Neutrophil (primary cell): ENCODE data around the gene NTN1.

Experiments
- H3K27ac ChIP-seq: fragments of 200-600 bp; sonication (generic); 2 replicates; pipeline ENCODE4 v1.5.1; 2016; ENCODE audit warnings: mild to moderate bottlenecking, moderate library complexity
- H3K27me3 ChIP-seq: fragments of 200-600 bp; sonication (generic); 2 replicates; pipeline ENCODE4 v1.6.0; 2016; ENCODE audit warnings: mild to moderate bottlenecking
- H3K36me3 ChIP-seq: fragments of 200-600 bp; sonication (generic); 2 replicates; pipeline ENCODE4 v1.5.1; 2017
- H3K4me1 ChIP-seq, 2 experiments: fragments of 200-600 bp in 1 of 2; sonication (generic) in 1 of 2; 1 replicate in 1 of 2; 2 replicates in 1 of 2; pipeline versions ENCODE4 v1.5.1 to v1.6.1; 2013 to 2016; ENCODE audit warnings: low read depth in 1 of 2, low read length in 1 of 2, mild to moderate bottlenecking in 1 of 2, moderate library complexity in 1 of 2; ENCODE audit not compliant: control insufficient read depth in 1 of 2, insufficient read depth in 1 of 2
- H3K4me3 ChIP-seq, 2 experiments: fragments of 200-600 bp in 1 of 2; sonication (generic) in 1 of 2; 1 replicate in 1 of 2; 2 replicates in 1 of 2; pipeline ENCODE4 v1.5.1; 2013 to 2016; ENCODE audit warnings: low read depth in 1 of 2, low read length in 1 of 2, mild to moderate bottlenecking in 1 of 2, moderate library complexity in 1 of 2
- H3K9me3 ChIP-seq: fragments of 200-600 bp; sonication (generic); 2 replicates; pipeline ENCODE4 v1.5.1; 2016
- CTCF ChIP-seq: fragments of 200-600 bp; sonication (generic); IDR thresholded peaks from 2 replicates; pipeline ENCODE4 v1.5.1; 2016; ENCODE audit warnings: antibody characterized with exemption

Gene NTN1

GRCh38 chr17:8997994-8998628 is 23.2 kb upstream of the NTN1 start:
- no peaks in the 10 kb centered on the region for H3K36me3 ChIP-seq
- TF ChIP-seq CTCF: peak; percentile 96
- H3K4me1 ChIP-seq: peaks cover 0 to 15% of the 10 kb centered on the region in 2 experiments
- no peak overlapping the region for H3K4me3 ChIP-seq
- no peaks in the 10 kb centered on the region for H3K9me3 ChIP-seq
- peaks cover 49% of the 10 kb centered on the region for H3K27me3 ChIP-seq
- no peak overlapping the region for H3K27ac ChIP-seq

- Histone ChIP-seq H3K27me3 (peaks cover 84% of the 10 kb centered on the region), H3K27ac (no peak overlapping the region), H3K36me3 (no peaks in the 10 kb centered on the region), H3K4me3 (no peak overlapping the region), H3K9me3 (no peaks in the 10 kb centered on the region), H3K4me1 (peaks cover 0 to 21% of the 10 kb centered on the region in 2 experiments)
- no peak for TF ChIP-seq CTCF
Measured at GRCh38 chr17:9001559-9001958, 19.8 kb upstream of the NTN1 start.

GRCh38 chr17:9002227-9002605 is 19.1 kb upstream of the NTN1 start:
- H3K9me3 ChIP-seq: no peaks in the 10 kb centered on the region
- H3K36me3 ChIP-seq: no peaks in the 10 kb centered on the region
- peaks cover 0 to 21% of the 10 kb centered on the region in 2 experiments for H3K4me1 ChIP-seq
- peaks cover 89% of the 10 kb centered on the region for H3K27me3 ChIP-seq
- no peak overlapping the region for H3K27ac ChIP-seq
- H3K4me3 ChIP-seq: no peak overlapping the region
- TF ChIP-seq CTCF: no peak

- no peak for TF ChIP-seq CTCF
- Histone ChIP-seq H3K4me3 (no peak overlapping the region), H3K36me3 (no peaks in the 10 kb centered on the region), H3K27me3 (peaks cover 94% of the 10 kb centered on the region), H3K4me1 (peaks cover 0 to 21% of the 10 kb centered on the region in 2 experiments), H3K9me3 (no peaks in the 10 kb centered on the region), H3K27ac (no peak overlapping the region)
Measured at GRCh38 chr17:9002606-9003354, 18.5 kb upstream of the NTN1 start.

GRCh38 chr17:9003355-9004131 is 17.8 kb upstream of the NTN1 start:
- Histone ChIP-seq H3K4me3 (peak overlapping the region in 1 of 2 experiments; percentile 7), H3K27me3 (peaks cover 98% of the 10 kb centered on the region)

More at GRCh38 chr17:9003355-9004131, 17.8 kb upstream of the NTN1 start:
- no peaks in the 10 kb centered on the region for H3K36me3 ChIP-seq
- no peak for TF ChIP-seq CTCF
- H3K27ac ChIP-seq: no peak overlapping the region
- H3K9me3 ChIP-seq: no peaks in the 10 kb centered on the region
- peaks cover 0 to 18% of the 10 kb centered on the region in 2 experiments for H3K4me1 ChIP-seq
